Naive thymus-derived CD8-positive, alpha-beta T cell (primary cell): ENCODE measurements around the gene ERBB4. TPM values are rescaled to one million over a fixed set of nuclear protein-coding genes. Genes with fewer than 3 reads are reported as not detected.

ENCODE experiments used
- ATAC-seq, 2 donors: fragments of 150-1000 bp; cut with Tn5 transposase in 1 of 2; sonication (Bioruptor Pico), chemical (Tn5 transposase) in 1 of 2; 1 replicate in 1 of 2; 2 replicates in 1 of 2; pipeline ENCODE4 v1.10.0; 2021; ENCODE audit warnings: mild to moderate bottlenecking in 2 of 2, moderate library complexity in 2 of 2
- POLR2A ChIA-PET: fragments of 350-600 bp; sonication (Branson Sonifier 250); formaldehyde crosslinking; loops from one replicate; lab custom pipeline; 2021; ENCODE audit warnings: antibody characterized with exemption; lab: Charles Lee
- DNase-seq, 10 donors: peaks; one replicate each; pipeline versions ENCODE4 v3.0.0 to v3.0.0-alpha.2; 2020 to 2022
- H3K27ac Mint-ChIP-seq, 10 donors: one replicate each; pipeline ENCODE4 v1.8.0; 2020 to 2022; ENCODE audit warnings: mild to moderate bottlenecking in 10 of 10, mixed read lengths in 10 of 10, moderate library complexity in 4 of 10, inconsistent platforms in 1 of 10
- H3K27me3 Mint-ChIP-seq, 5 donors: one replicate each; pipeline ENCODE4 v1.8.0; 2021 to 2022; ENCODE audit warnings: mixed read lengths in 5 of 5
- H3K36me3 Mint-ChIP-seq, 3 donors: one replicate each; pipeline ENCODE4 v1.8.0; 2020 to 2022; ENCODE audit warnings: mixed read lengths in 3 of 3, mild to moderate bottlenecking in 2 of 3, inconsistent platforms in 1 of 3
- H3K4me1 Mint-ChIP-seq, 4 donors: one replicate each; pipeline ENCODE4 v1.8.0; 2021 to 2022; ENCODE audit warnings: mixed read lengths in 4 of 4
- H3K4me3 Mint-ChIP-seq, 10 donors: one replicate each; pipeline ENCODE4 v1.8.0; 2020 to 2022; ENCODE audit warnings: mild to moderate bottlenecking in 10 of 10, mixed read lengths in 10 of 10, moderate library complexity in 6 of 10, inconsistent platforms in 1 of 10
- H3K9me3 Mint-ChIP-seq, 9 donors: one replicate each; pipeline ENCODE4 v1.8.0; 2020 to 2022; ENCODE audit warnings: mixed read lengths in 9 of 9, mild to moderate bottlenecking in 3 of 9, inconsistent platforms in 1 of 9, moderate library complexity in 1 of 9
- polyA plus RNA-seq, 3 donors: library from polyadenylated mRNA; unstranded; fragments of 300-500 nt; fragmentation: Illumina TruSeq; gene quantifications; one replicate each; pipeline ENCODE4 v1.2.3, GENCODE V29; 2021
- total RNA-seq, 8 experiments: library from RNA in 2 of 8; stranded (reverse) in 2 of 8; gene quantifications; one replicate each; pipeline ENCODE4 v1.2.3 and lab custom pipeline; 2021 to 2026

ERBB4 gene
- total and polyA plus RNA-seq, 5 experiments from 2014 or later = not detected

DNA sequence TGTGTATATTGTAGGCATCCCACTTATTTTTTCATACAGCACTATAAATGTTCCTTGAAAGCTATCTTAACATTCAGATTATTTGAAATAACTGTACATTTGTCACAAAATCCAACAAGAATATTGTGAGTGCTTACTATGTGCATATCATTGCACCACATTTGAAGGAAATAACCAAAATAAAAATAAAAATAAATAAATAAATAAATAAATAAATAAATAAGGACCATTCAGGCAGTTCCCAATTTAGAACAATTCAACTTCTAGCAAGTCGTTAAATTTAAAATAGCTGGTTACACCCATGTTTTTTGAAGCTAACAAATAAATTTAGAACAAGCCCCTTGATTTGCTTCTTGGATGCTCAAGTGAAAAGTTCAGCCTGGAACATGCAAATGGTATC lies 548.3 kb downstream of the ERBB4 start:
- no peaks in the 10 kb centered on the region for H3K27me3 Mint-ChIP-seq
- peaks cover 0 to 14% (median 2%) of the 10 kb centered on the region in 9 donors for H3K9me3 Mint-ChIP-seq
- POLR2A ChIA-PET = no interaction called here
- H3K27ac Mint-ChIP-seq = no peak overlapping the region
- DNase-seq = no peak
- H3K36me3 Mint-ChIP-seq = no peaks in the 10 kb centered on the region
- no peak overlapping the region for H3K4me3 Mint-ChIP-seq
- ATAC-seq = no peak
- H3K4me1 Mint-ChIP-seq = no peaks in the 10 kb centered on the region

DNA sequence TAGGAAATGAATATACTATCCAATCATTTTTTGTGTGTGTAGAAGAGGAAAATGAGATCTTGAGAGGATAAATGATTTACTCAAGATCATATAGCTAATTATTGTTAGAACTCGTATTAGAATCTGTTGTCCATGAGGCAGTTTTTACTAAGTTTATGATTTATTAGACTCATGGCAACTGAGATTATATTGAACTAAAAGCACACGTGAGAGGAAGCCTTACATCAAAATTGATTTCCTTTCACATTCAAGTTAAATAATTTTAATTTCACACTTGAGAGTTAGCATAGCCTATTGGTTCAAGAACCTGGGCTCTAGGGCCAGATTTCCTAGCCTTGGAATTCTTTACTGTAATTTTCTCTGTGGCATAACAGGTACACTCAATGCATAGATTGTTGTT lies 552.3 kb downstream of the ERBB4 start:
- no peaks in the 10 kb centered on the region for H3K36me3 Mint-ChIP-seq
- POLR2A ChIA-PET = no interaction called here
- H3K9me3 Mint-ChIP-seq = peaks cover 0 to under 1% (median 0%) of the 10 kb centered on the region in 9 donors
- no peak overlapping the region for H3K4me3 Mint-ChIP-seq
- H3K27ac Mint-ChIP-seq = no peak overlapping the region
- no peaks in the 10 kb centered on the region for H3K4me1 Mint-ChIP-seq
- DNase-seq (no peak), ATAC-seq (no peak)
- no peaks in the 10 kb centered on the region for H3K27me3 Mint-ChIP-seq

DNA sequence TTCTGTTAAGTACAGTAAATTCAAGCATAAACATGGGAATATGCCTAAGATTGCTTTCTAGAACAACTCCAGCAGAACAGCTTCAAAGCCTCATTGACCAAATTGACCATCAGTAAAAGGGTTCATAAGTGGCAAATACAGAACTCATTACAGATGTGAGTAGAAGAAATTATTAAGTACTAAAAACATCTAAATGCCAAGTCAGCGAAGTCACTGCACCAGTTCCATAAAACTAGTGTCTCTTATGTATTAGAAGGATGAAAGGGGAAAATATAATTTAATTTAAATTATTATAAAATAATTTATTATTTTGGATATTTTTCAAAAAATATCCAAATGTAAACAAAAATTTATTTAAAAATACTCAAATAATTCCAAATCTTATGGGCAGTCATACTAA lies 553.2 kb downstream of the ERBB4 start:
- no peaks in the 10 kb centered on the region for H3K4me1 Mint-ChIP-seq
- H3K36me3 Mint-ChIP-seq = no peaks in the 10 kb centered on the region
- no peaks in the 10 kb centered on the region for H3K27me3 Mint-ChIP-seq
- DNase-seq (no peak), ATAC-seq (no peak)
- H3K4me3 Mint-ChIP-seq = no peak overlapping the region
- peaks cover 0 to 4% (median 0%) of the 10 kb centered on the region in 9 donors for H3K9me3 Mint-ChIP-seq
- no peak overlapping the region for H3K27ac Mint-ChIP-seq
- POLR2A ChIA-PET = no interaction called here

DNA sequence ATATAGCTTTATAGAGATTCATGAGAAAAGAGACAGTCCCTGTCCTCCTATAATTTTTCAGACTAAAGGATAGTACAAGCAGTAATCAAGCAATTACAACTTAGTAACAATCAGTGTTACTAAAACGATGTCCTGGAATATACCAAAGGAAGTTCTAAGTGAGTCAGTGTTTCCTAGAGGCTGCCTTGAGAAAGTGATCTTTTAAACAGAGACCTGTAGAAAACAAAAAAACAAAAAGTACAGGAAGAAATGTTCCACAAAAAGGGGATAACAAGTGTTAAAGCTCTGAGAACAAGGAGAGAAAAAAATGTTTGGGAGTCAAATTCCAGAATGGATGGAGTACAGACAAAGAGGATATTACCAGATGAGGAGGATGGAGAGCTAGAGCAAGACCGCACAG lies 556.4 kb downstream of the ERBB4 start:
- Mint-ChIP-seq H3K9me3 (peaks cover 0 to 9% (median 0%) of the 10 kb centered on the region in 9 donors), H3K4me1 (no peaks in the 10 kb centered on the region), H3K27ac (no peak overlapping the region), H3K27me3 (no peaks in the 10 kb centered on the region), H3K36me3 (no peaks in the 10 kb centered on the region), H3K4me3 (no peak overlapping the region)
- DNase-seq (no peak), ATAC-seq (no peak)
- POLR2A ChIA-PET = no interaction called here

DNA sequence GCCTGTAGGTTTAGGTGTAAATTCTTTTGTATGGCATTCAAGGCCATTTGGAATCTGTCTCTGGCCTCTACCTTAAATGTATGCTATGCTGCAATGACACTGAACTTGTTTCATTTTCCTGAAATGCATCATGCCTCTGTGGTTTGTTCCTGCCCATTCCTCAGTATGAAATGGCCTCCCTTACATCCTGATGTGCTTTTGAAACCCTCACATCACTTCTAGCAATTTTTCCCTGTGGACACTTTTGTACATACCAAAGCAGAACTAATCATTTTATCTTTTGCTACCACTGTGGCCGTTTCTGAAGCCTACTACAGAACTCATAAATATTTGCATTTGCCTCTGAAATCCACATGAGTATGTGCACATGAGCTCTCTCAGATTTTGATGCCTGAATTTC lies 557.2 kb downstream of the ERBB4 start:
- Mint-ChIP-seq H3K27me3 (no peaks in the 10 kb centered on the region), H3K9me3 (peaks cover 0 to 9% (median 0%) of the 10 kb centered on the region in 9 donors), H3K4me3 (no peak overlapping the region), H3K36me3 (no peaks in the 10 kb centered on the region), H3K27ac (no peak overlapping the region), H3K4me1 (no peaks in the 10 kb centered on the region)
- POLR2A ChIA-PET = no interaction called here
- ATAC-seq = no peak
- no peak for DNase-seq

DNA sequence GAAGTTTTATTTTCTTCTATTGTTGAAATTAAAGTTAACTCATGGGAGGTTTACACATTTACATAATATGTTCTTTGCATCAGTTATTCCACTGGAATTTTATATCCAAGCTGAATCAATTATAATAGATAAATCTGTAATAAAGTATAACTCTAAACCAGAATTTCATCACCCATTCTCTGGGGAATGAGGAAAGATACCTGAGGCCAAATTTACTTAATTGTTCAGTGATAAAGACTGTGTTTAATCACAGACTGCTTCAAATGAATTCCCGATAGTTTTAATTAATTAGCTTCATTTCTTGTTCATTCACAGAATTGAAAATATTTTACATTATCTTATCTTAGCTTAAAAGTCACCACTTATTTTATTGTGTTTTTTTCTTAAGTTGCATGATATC lies 562.5 kb downstream of the ERBB4 start:
- H3K27ac Mint-ChIP-seq = no peak overlapping the region
- no peak for DNase-seq
- H3K9me3 Mint-ChIP-seq = peaks cover 0 to 17% (median 6%) of the 10 kb centered on the region in 9 donors
- H3K36me3 Mint-ChIP-seq = no peaks in the 10 kb centered on the region
- H3K4me3 Mint-ChIP-seq = no peak overlapping the region
- no peaks in the 10 kb centered on the region for H3K4me1 Mint-ChIP-seq
- no peak for ATAC-seq
- POLR2A ChIA-PET = no interaction called here
- no peaks in the 10 kb centered on the region for H3K27me3 Mint-ChIP-seq

DNA sequence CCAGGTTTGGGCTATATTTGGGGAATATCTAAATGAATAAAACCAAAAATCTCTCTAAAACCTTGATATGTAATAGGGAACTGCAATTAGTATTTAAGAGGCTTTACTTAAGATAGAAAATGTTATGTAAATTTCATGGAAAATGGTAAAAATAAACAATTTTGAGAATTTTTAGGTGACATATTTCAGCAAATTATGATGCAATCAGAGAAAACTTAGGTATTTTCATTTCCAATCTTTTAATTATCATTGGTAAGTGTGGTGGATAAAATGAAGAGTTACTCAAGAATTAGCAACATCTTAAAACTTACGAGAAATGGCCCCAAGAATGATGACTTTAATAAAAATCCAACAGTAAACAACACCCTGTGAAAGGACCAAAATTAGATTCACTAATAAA lies 571.4 kb downstream of the ERBB4 start:
- ATAC-seq (no peak), DNase-seq (no peak)
- Mint-ChIP-seq H3K36me3 (peaks cover 0 to 4% (median 0%) of the 10 kb centered on the region in 3 donors), H3K27me3 (no peaks in the 10 kb centered on the region), H3K27ac (no peak overlapping the region), H3K9me3 (peaks cover 0 to 27% (median 5%) of the 10 kb centered on the region in 9 donors), H3K4me3 (no peak overlapping the region), H3K4me1 (no peaks in the 10 kb centered on the region)
- POLR2A ChIA-PET = no interaction called here

DNA sequence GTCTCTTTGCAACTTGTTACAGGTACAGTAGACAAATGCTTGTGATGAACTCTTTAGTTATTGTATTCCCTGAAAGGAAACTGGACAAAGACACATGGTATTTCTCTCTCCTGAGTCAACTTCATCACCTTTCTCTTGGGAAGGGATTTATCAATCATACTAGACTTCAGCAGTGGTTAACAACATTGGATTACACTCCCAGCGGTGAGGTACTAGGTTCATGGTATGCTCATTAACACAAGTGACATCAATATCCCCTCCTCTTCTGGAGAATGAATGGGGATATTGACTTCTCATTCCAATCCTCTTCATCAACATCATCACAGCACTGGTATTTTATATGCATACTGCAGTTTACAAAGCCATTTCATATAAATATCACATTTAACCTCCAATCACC lies 574.6 kb downstream of the ERBB4 start:
- DNase-seq (no peak), ATAC-seq (no peak)
- POLR2A ChIA-PET = no interaction called here
- Mint-ChIP-seq H3K27ac (no peak overlapping the region), H3K4me1 (no peaks in the 10 kb centered on the region), H3K27me3 (no peaks in the 10 kb centered on the region), H3K4me3 (no peak overlapping the region), H3K36me3 (no peaks in the 10 kb centered on the region), H3K9me3 (peaks cover 0 to 15% (median 0%) of the 10 kb centered on the region in 9 donors)

DNA sequence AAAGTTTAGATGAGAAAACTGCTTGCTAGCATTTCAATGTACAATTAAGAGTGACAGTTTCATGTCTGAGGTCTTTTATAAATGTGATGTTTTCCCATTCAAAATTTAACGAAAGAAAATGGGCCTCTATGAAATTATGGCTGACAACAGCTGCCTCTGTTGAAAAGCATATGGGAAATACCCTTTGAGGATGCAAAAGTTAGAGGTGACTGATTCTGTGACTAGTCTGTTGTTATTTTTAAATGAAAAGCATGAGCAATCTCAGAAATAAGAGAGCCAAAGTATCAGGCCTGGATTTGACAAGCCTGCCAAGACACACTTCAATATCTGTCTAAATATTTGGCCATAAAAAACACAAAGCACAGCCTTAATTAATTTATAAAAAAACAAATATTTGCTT lies 580.8 kb downstream of the ERBB4 start:
- H3K36me3 Mint-ChIP-seq = no peaks in the 10 kb centered on the region

DNA sequence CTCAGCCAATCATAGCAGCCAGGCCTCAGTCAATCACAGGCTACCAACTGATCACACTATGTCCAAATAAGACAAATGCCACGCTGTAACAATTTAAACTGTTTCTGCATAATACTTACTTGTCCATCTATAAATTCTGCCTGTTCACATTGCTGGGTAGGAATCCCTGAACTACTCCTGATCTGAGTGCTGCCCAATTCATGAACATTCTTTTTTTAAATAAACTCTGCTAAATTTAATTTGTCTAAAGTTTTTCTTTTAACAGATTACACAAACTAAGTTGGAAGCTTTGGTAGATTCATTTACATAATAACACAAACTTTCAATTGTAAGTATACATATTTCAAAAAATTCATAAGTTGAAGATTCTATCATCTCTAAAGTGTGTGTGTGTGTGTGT lies 583.0 kb downstream of the ERBB4 start:
- Mint-ChIP-seq H3K4me1 (no peaks in the 10 kb centered on the region), H3K27ac (no peak overlapping the region), H3K27me3 (no peaks in the 10 kb centered on the region), H3K36me3 (no peaks in the 10 kb centered on the region), H3K9me3 (peaks cover 0 to 4% (median 0%) of the 10 kb centered on the region in 9 donors), H3K4me3 (no peak overlapping the region)
- POLR2A ChIA-PET = no interaction called here
- ATAC-seq (no peak), DNase-seq (no peak)

More for the DNA sequence above, 580.8 kb downstream of the ERBB4 start:
- H3K27ac Mint-ChIP-seq = no peak overlapping the region
- no peak for DNase-seq
- no peak for ATAC-seq
- H3K9me3 Mint-ChIP-seq = peaks cover 0 to 15% (median 0%) of the 10 kb centered on the region in 9 donors
- POLR2A ChIA-PET = no interaction called here
- H3K4me1 Mint-ChIP-seq = no peaks in the 10 kb centered on the region
- H3K27me3 Mint-ChIP-seq = no peaks in the 10 kb centered on the region
- no peak overlapping the region for H3K4me3 Mint-ChIP-seq

DNA sequence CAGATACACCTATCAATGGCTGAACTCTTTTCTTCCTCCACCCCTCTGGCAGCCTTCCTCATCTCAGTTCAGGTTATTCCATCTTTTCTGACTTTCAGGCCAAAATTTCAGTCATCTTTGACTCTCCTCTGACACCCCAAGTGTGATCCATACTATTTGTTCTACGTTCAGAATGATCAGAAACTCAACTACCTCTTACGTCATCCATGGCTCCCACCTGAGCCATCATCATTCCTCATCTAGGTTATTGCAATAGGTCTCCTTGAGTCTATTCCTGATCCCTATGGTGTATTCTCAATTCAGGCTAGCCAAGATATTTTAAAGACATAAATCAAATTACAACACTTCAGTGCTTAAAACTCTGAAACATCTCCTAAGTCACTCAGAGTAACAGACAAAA lies 589.7 kb downstream of the ERBB4 start:
- Mint-ChIP-seq H3K4me3 (no peak overlapping the region), H3K36me3 (no peaks in the 10 kb centered on the region), H3K27me3 (no peaks in the 10 kb centered on the region), H3K27ac (no peak overlapping the region), H3K9me3 (peaks cover 0 to 18% (median 2%) of the 10 kb centered on the region in 9 donors), H3K4me1 (no peaks in the 10 kb centered on the region)
- DNase-seq (no peak), ATAC-seq (no peak)
- POLR2A ChIA-PET = no interaction called here

DNA sequence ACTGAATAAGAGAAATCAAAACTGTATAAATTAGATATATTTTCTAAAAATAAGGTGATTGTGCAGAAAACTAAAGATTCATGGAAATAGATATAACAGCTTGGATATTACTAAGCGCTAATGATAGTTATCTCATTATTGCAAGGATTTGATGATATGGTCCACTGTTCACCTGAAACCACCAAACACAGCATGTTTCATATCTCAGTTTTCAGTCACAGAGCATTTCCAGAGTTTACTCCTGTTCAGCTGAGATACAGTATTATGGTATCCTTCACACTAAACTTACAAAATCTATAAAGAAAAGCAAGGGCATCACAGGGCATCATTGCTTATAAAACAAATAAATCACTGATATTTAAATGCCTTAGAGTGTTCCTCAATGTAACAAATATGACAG lies 591.6 kb downstream of the ERBB4 start:
- H3K27me3 Mint-ChIP-seq = no peaks in the 10 kb centered on the region
- ATAC-seq (no peak), DNase-seq (no peak)
- H3K9me3 Mint-ChIP-seq = peaks cover 0 to 18% (median 2%) of the 10 kb centered on the region in 9 donors
- H3K4me1 Mint-ChIP-seq = no peaks in the 10 kb centered on the region
- no peaks in the 10 kb centered on the region for H3K36me3 Mint-ChIP-seq
- POLR2A ChIA-PET = no interaction called here
- H3K27ac Mint-ChIP-seq = no peak overlapping the region
- H3K4me3 Mint-ChIP-seq = no peak overlapping the region

DNA sequence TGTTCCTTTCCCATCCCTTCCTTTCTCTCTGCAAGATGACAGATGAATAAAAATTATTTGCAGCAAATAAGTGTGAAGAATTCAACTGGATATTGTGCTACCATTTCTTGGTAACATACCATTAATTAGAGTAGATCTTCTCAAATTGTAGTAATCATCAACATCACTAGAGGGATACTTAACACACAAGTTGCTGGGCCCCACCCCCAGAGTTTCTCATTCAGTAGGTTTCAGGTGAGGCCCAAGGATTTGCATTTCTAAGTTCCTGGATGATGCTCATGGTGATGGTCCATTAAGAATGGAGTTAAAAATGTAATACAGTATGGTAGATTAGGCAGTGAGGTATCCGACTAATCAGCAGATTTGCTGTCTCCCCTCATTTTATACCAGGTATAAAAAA lies 594.0 kb downstream of the ERBB4 start:
- no peak for ATAC-seq
- H3K4me3 Mint-ChIP-seq = no peak overlapping the region
- peaks cover 0 to 12% (median 2%) of the 10 kb centered on the region in 9 donors for H3K9me3 Mint-ChIP-seq
- POLR2A ChIA-PET = no interaction called here
- no peaks in the 10 kb centered on the region for H3K36me3 Mint-ChIP-seq
- no peak overlapping the region for H3K27ac Mint-ChIP-seq
- no peak for DNase-seq
- H3K27me3 Mint-ChIP-seq = no peaks in the 10 kb centered on the region
- H3K4me1 Mint-ChIP-seq = no peaks in the 10 kb centered on the region

DNA sequence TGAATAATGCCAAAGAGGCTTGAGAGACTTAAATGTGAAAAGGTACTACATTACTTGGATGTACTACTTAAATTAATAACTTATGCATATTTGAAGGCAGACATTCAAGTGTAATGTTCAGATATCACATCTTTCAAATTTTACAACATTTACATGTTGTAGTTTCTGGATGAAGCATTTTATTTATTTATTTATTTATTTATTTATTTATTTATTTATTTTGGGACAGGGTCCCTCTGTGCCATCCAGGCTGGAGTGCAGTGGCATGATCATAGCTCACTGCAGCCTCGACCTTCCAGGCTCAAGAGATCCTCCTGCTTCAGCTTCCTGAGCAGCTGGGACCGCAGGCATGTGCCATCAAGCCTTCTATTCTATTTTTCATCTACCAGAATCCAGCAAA lies 596.4 kb downstream of the ERBB4 start:
- H3K27ac Mint-ChIP-seq = no peak overlapping the region
- H3K27me3 Mint-ChIP-seq = no peaks in the 10 kb centered on the region
- peaks cover 0 to 3% (median 0%) of the 10 kb centered on the region in 9 donors for H3K9me3 Mint-ChIP-seq
- ATAC-seq = no peak
- H3K4me1 Mint-ChIP-seq = no peaks in the 10 kb centered on the region
- H3K36me3 Mint-ChIP-seq = no peaks in the 10 kb centered on the region
- H3K4me3 Mint-ChIP-seq = no peak overlapping the region
- POLR2A ChIA-PET = no interaction called here
- no peak for DNase-seq
